BLaER1 (cell line): Measurements from ENCODE around the gene USP40.
"Not testable (repeated sequence)": the region's sequence is repeated elsewhere in the genome, so short reads cannot be mapped to it uniquely, and the experiment has no call there.

Experiments
- H3K27ac ChIP-seq: shearing (Covaris generic); formaldehyde crosslinking; 2 replicates; pipeline ENCODE4 v1.8.1; 2022
- H3K27me3 ChIP-seq: shearing (Covaris generic); formaldehyde crosslinking; 2 replicates; pipeline ENCODE4 v1.8.1; 2022
- H3K36me3 ChIP-seq: shearing (Covaris generic); formaldehyde crosslinking; 2 replicates; pipeline ENCODE4 v1.8.1; 2022
- H3K4me1 ChIP-seq: shearing (Covaris generic); formaldehyde crosslinking; 2 replicates; pipeline ENCODE4 v1.8.1; 2022
- H3K4me2 ChIP-seq: shearing (Covaris generic); formaldehyde crosslinking; 2 replicates; pipeline ENCODE4 v1.8.1; 2022
- H3K4me3 ChIP-seq: shearing (Covaris generic); formaldehyde crosslinking; 2 replicates; pipeline ENCODE4 v1.8.1; 2022
- H3K9ac ChIP-seq: shearing (Covaris generic); formaldehyde crosslinking; 2 replicates; pipeline ENCODE4 v1.8.1; 2022
- H3K9me3 ChIP-seq: shearing (Covaris generic); formaldehyde crosslinking; 2 replicates; pipeline ENCODE4 v1.8.1; 2022
- H4K20me1 ChIP-seq: shearing (Covaris generic); formaldehyde crosslinking; 2 replicates; pipeline ENCODE4 v1.8.1; 2022
- Cebpa-rat ChIP-seq: shearing (Covaris generic); IDR thresholded peaks from 2 replicates; pipeline ENCODE4 v1.8.1; 2022

The USP40 gene

DNA sequence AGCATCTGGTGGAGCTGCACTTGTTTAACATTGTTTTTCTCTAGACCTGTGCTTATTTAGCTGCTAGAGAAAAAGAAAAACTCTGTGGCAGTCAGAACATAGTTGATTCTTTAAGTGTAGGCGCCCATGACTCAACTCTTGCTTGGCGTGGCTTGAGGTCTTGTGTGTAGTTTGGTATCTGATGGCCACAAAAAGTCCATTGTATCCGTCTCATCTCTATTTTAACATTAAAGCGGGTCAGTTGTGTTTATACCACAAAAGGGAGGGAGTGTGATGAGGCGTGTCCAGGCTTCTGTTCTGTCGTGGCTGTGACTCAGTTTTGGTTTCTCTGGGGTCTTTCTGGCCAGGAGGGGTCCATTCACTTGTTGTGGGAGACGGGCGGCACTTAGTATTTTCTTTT lies 26.6 kb upstream of the USP40 start:
- no peak overlapping the region for H3K27ac ChIP-seq
- H3K4me3 ChIP-seq: no peak overlapping the region
- TF ChIP-seq Cebpa-rat: no peak
- H3K4me1 ChIP-seq: peaks cover 12% of the 10 kb centered on the region
- no peaks in the 10 kb centered on the region for H3K27me3 ChIP-seq
- peak overlapping the region; percentile 59 for H3K4me2 ChIP-seq
- no peak overlapping the region for H3K9ac ChIP-seq
- H3K9me3 ChIP-seq: no peaks in the 10 kb centered on the region
- H4K20me1 ChIP-seq: no peaks in the 10 kb centered on the region
- no peaks in the 10 kb centered on the region for H3K36me3 ChIP-seq

DNA sequence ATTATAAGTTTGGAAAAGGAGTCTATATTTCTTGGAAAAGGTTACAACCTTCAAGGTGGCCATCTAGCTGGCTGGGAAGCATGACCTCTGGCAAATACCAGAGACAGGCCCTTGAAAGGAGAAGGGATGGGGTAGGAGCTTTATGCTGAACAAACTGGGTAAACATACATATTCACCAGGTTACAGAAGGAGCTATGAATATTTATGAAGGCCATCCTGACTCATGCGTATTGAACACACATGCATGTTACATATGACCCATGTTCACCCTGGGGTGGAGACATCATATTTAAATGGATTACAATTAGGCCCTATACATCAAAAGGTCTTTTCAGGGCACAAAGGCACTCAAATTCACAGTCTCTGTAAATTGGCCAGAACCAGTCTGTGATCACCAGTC lies 26.1 kb upstream of the USP40 start:
- H3K27me3 ChIP-seq, H3K27ac ChIP-seq, H4K20me1 ChIP-seq, H3K9me3 ChIP-seq, H3K36me3 ChIP-seq, H3K9ac ChIP-seq, H3K4me3 ChIP-seq: not testable (repeated sequence)
- H3K4me1 ChIP-seq: peaks cover 12% of the 10 kb centered on the region
- peak overlapping the region; percentile 59 for H3K4me2 ChIP-seq

DNA sequence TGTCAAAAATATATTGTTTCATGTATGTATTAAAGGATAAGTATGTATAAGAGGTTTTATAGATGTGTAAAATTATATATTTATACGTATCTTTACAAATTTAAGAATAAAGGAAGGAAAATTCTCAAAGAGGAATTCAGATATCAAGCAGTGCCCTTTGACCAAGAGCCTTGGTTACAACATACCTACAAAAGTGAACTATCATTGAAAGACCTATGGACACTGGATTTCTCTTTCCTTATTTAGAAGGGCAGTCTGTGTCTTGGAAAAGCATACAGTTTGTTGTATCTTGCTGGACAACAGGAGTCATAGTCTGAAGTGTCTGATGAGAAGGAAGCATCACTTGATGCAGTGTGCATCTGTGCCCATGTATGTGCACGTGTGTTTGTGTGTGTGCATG lies 21.8 kb upstream of the USP40 start:
- Histone ChIP-seq H3K36me3 (no peaks in the 10 kb centered on the region), H3K4me1 (peaks cover 7% of the 10 kb centered on the region), H3K9ac (no peak overlapping the region), H3K27me3 (no peaks in the 10 kb centered on the region), H3K9me3 (no peaks in the 10 kb centered on the region), H3K4me3 (no peak overlapping the region), H3K4me2 (no peak overlapping the region), H4K20me1 (no peaks in the 10 kb centered on the region), H3K27ac (no peak overlapping the region)
- no peak for TF ChIP-seq Cebpa-rat

DNA sequence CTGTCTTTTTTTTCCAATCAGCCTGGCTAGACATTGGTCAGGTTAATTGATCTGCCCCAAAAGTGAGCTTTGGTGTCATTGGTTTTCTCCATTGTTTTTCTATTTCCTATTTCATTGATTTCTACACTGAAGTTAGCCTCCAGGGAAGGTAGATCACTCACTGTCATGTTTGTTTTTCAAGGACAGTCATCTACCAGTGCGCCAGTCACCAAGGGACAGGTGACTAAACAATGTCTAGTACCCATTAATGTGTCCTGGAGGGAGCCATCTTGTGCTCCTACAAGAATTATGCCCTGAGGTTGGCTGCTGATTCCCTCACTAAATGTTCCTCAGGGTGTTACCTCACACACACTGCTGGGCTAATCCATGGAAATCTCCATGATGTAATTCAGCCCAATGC lies 17.6 kb upstream of the USP40 start:
- H3K4me2 ChIP-seq: no peak overlapping the region

DNA sequence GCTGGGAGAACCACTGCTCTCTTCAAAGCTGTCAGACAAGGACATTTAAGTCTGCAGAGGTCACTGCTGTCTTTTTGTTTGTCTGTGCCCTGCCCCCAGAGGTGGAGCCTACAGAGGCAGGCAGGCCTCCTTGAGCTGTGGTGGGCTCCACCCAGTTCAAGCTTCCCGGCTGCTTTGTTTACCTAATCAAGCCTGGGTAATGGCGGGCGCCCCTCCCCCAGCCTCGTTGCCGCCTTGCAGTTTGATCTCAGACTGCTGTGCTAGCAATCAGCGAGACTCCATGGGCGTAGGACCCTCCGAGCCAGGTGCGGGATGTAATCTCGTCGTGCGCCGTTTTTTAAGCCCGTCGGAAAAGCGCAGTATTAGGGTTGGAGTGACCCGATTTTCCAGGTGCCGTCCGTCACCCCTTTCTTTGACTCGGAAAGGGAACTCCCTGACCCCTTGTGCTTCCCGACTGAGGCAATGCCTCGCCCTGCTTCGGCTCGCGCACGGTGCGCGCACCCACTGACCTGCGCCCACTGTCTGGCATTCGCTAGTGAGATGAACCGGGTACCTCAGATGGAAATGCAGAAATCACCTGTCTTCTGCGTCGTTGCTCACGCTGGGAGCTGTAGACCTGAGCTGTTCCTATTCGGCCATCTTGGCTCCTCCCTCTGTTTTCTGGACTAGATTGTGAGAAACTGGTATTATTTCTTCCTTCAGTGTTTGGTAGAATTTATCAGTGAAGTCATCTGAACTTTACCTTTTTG lies 16.8 kb upstream of the USP40 start:
- H3K27ac ChIP-seq, H3K27me3 ChIP-seq, H3K36me3 ChIP-seq, H3K4me3 ChIP-seq, H3K9me3 ChIP-seq, H4K20me1 ChIP-seq, H3K4me2 ChIP-seq, H3K9ac ChIP-seq, H3K4me1 ChIP-seq: not testable (repeated sequence)

More for the DNA sequence above, 17.6 kb upstream of the USP40 start:
- Histone ChIP-seq H3K9me3 (no peaks in the 10 kb centered on the region), H4K20me1 (no peaks in the 10 kb centered on the region), H3K4me3 (no peak overlapping the region), H3K36me3 (no peaks in the 10 kb centered on the region), H3K27me3 (no peaks in the 10 kb centered on the region), H3K9ac (no peak overlapping the region), H3K4me1 (no peaks in the 10 kb centered on the region), H3K27ac (no peak overlapping the region)
- no peak for TF ChIP-seq Cebpa-rat

DNA sequence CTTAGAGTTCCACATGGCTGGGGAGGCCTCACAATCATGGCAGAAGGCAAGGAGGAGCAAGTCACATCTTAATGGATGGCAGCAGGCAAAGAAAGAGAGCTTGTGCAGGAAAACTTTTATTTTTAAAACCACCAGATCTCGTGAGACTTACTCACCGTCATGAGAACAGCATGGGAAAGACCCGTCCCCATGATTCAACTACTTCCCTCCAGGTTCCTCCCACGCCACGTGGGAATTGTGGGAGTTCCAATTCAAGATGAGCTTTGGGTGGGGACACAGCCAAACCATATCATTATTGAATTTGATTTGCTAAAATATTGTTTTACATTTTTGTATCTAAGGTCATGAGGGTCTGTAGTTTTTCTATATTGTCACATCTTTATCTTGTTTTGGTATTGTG lies 10.8 kb upstream of the USP40 start:
- H3K9ac ChIP-seq, H4K20me1 ChIP-seq, H3K4me1 ChIP-seq, H3K27me3 ChIP-seq, H3K4me2 ChIP-seq, H3K36me3 ChIP-seq, H3K4me3 ChIP-seq, H3K27ac ChIP-seq: not testable (repeated sequence)
- peaks cover 14% of the 10 kb centered on the region; the same call in 1 of the 2 replicates for H3K9me3 ChIP-seq

DNA sequence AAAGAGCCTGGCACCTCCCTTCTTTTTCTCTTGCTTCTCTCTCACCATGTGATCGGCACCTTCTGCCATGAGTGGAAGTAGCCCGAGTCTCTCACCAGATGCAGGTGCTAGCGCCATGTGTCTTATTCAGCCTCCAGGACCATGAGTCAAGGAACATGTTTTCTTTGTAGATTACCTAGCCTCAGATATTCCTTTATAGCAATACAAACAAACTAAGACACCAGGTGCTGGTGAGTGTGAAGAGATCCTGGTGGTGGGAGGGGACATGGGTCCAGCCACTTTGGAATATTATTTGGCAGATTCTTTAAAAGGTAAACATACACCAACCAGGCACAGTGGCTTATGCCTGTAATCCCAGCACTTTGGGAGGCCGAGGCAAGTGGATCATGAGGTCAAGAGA lies 5.9 kb upstream of the USP40 start:
- no peak for TF ChIP-seq Cebpa-rat
- Histone ChIP-seq H3K9ac (no peak overlapping the region), H3K9me3 (peaks cover 14% of the 10 kb centered on the region; the same call in 1 of the 2 replicates), H4K20me1 (no peaks in the 10 kb centered on the region), H3K4me3 (no peak overlapping the region), H3K4me1 (no peaks in the 10 kb centered on the region), H3K27ac (no peak overlapping the region), H3K4me2 (no peak overlapping the region), H3K36me3 (no peaks in the 10 kb centered on the region), H3K27me3 (no peaks in the 10 kb centered on the region)

DNA sequence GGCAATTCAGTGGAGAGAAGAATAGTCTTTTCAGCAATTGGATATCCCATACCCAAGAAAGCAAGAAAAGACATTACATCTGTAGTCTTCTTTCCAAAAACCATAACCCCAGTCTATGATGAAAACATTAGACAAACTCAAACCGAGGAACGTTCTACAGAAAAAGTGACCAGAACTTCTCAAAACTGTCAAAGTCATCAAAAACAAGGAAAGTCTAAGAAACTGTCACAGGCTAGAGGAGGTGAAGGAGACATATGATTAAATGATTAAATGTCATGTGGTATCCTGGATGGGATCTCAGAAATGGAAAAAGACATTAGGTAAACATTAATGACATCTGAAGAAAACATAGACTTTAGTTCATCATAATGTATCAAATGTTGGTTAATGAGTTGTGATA lies 4.9 kb upstream of the USP40 start:
- no peak overlapping the region for H3K4me3 ChIP-seq
- H3K9ac ChIP-seq: no peak overlapping the region
- H3K4me1 ChIP-seq: no peaks in the 10 kb centered on the region
- no peak for TF ChIP-seq Cebpa-rat
- H3K4me2 ChIP-seq: no peak overlapping the region
- H3K27me3 ChIP-seq: no peaks in the 10 kb centered on the region
- H4K20me1 ChIP-seq: no peaks in the 10 kb centered on the region
- H3K27ac ChIP-seq: no peak overlapping the region
- no peaks in the 10 kb centered on the region for H3K36me3 ChIP-seq
- H3K9me3 ChIP-seq: peaks cover 9% of the 10 kb centered on the region; the same call in 1 of the 2 replicates

DNA sequence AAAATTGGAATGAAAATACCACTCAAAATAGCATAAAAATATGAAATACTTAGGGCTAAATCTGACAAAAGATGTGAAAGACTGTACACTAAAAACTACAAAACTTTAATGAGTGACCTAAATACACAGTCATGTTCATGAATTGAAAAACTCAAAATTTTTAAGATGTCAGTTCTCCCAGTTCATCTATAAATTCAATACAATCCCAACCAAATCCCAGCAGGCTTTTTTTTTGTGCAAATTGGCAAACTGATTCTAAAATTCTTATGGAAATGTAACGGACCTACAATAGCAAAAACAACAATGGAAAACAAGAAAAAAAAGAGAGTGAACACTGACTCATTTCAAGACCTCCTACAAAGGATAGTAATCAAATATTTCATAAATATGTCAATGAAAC lies 4.4 kb upstream of the USP40 start:
- H3K36me3 ChIP-seq: no peaks in the 10 kb centered on the region
- peaks cover 5% of the 10 kb centered on the region; the same call in 1 of the 2 replicates for H3K9me3 ChIP-seq
- H4K20me1 ChIP-seq: no peaks in the 10 kb centered on the region
- H3K4me1 ChIP-seq: no peaks in the 10 kb centered on the region
- no peaks in the 10 kb centered on the region for H3K27me3 ChIP-seq
- H3K4me2 ChIP-seq: no peak overlapping the region
- TF ChIP-seq Cebpa-rat: no peak
- H3K4me3 ChIP-seq: no peak overlapping the region
- no peak overlapping the region for H3K9ac ChIP-seq
- H3K27ac ChIP-seq: no peak overlapping the region

DNA sequence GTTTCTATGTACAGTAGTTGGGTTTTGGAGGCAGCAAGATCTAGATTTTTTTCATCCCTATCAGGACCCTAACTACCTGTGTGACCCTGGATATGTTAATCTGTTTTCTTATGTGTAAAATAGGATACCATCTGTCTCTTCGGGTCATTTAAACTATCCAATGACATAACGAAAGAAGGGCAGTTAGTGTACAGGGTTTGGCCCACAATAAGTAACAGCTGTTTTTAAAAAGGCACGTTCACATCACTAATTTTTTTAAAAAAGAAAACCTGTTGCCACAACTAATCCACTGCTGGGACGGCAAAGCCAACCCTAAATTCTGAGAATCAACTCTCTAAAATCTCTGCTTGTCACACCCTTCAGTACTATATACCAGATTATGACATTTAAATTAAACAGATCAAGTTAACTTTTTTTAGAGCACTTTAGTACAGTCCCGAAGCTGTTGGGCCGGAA lies 869 bp downstream of the USP40 start:
- Histone ChIP-seq H3K9me3 (no peaks in the 10 kb centered on the region), H3K4me2 (peak overlapping the region; percentile 92), H3K36me3 (no peaks in the 10 kb centered on the region), H3K27me3 (no peaks in the 10 kb centered on the region), H3K4me1 (peaks cover 8% of the 10 kb centered on the region), H3K4me3 (peak overlapping the region; percentile 73), H3K27ac (peak overlapping the region; percentile 86; the same call in 1 of the 2 replicates), H4K20me1 (no peaks in the 10 kb centered on the region), H3K9ac (peak overlapping the region; percentile 82; the same call in 1 of the 2 replicates)
- TF ChIP-seq Cebpa-rat: no peak
